Measurements from ENCODE around the gene ITGA5. TPM values are rescaled to one million over a fixed set of nuclear protein-coding genes. Genes with fewer than 3 reads are reported as not detected.

Gene ITGA5
- total and polyA plus RNA-seq, 2 of the 13 experiments (the other 11 are each of a cell fraction or from before 2014, with no cell fraction given): 0.20 to 0.40 TPM

DNA sequence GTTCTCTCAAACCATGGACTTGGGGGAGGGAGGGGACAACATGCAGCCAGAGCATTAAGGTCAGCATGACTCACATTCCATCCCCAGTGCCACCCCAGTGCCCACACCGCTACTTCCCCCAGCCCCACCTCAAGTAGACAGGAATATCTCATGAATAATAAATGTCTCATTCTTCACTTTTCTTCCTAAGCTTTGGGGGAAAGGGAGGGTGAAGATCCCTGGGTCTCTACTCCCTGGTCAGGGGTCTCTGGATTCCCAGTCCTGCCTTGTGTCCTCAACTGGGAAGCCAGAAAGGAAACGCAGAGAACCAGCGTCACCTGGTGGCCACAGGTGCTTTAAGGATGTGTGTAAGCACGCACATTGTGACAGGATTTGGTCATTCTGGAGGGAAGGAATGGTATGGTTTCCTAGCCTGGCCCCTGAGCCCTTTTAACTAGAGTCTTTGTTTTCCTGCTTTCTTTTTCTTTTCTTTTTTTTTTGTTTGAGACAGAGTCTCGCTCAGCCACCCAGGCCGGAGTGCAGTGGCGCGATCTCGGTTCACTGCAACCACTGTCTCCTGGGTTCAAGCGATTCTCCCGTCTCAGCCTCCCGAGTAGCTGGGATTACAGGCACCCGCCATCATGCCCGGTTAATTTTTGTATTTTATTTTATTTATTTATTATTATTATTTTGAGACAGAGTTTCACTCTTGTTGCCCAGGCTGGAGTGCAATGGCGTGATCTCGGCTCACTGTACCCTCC lies 58.2 kb downstream of the ITGA5 start (continued):
- no peak for TF ChIP-seq REXO4 (CRISPR knock-in tag; IDR thresholded peaks at IDR 0.05; ENCODE audit: borderline replicate concordance)
- TF ChIP-seq NKX3-1 (CRISPR knock-in tag; IDR thresholded peaks at IDR 0.05): no peak
- TF ChIP-seq MED8 (CRISPR knock-in tag; IDR thresholded peaks at IDR 0.05; ENCODE audit: insufficient replicate concordance): no peak
- TF ChIP-seq, protein P1, sequence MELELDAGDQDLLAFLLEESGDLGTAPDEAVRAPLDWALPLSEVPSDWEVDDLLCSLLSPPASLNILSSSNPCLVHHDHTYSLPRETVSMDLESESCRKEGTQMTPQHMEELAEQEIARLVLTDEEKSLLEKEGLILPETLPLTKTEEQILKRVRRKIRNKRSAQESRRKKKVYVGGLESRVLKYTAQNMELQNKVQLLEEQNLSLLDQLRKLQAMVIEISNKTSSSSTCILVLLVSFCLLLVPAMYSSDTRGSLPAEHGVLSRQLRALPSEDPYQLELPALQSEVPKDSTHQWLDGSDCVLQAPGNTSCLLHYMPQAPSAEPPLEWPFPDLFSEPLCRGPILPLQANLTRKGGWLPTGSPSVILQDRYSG (CRISPR knock-in tag; IDR thresholded peaks at IDR 0.05): no peak
- no peak for TF ChIP-seq FLYWCH1 (CRISPR knock-in tag; IDR thresholded peaks at IDR 0.05)
- TF ChIP-seq, protein P2, sequence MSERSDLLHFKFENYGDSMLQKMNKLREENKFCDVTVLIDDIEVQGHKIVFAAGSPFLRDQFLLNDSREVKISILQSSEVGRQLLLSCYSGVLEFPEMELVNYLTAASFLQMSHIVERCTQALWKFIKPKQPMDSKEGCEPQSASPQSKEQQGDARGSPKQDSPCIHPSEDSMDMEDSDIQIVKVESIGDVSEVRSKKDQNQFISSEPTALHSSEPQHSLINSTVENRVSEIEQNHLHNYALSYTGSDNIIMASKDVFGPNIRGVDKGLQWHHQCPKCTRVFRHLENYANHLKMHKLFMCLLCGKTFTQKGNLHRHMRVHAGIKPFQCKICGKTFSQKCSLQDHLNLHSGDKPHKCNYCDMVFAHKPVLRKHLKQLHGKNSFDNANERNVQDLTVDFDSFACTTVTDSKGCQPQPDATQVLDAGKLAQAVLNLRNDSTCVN (CRISPR knock-in tag; IDR thresholded peaks at IDR 0.05; ENCODE audit: borderline replicate concordance): no peak
- TF ChIP-seq, protein P3, sequence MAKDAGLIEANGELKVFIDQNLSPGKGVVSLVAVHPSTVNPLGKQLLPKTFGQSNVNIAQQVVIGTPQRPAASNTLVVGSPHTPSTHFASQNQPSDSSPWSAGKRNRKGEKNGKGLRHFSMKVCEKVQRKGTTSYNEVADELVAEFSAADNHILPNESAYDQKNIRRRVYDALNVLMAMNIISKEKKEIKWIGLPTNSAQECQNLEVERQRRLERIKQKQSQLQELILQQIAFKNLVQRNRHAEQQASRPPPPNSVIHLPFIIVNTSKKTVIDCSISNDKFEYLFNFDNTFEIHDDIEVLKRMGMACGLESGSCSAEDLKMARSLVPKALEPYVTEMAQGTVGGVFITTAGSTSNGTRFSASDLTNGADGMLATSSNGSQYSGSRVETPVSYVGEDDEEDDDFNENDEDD (CRISPR knock-in tag; IDR thresholded peaks at IDR 0.05; ENCODE audit: borderline replicate concordance): peak; percentile 22; the same call in 1 of the 2 replicates
- no peak for TF ChIP-seq MAF1 (CRISPR knock-in tag; IDR thresholded peaks at IDR 0.05; ENCODE audit: borderline replicate concordance)
- TF ChIP-seq ZBTB8A (CRISPR knock-in tag; IDR thresholded peaks at IDR 0.05; ENCODE audit: borderline replicate concordance, low read depth): no peak
- no peak for TF ChIP-seq ZKSCAN5 (CRISPR knock-in tag; IDR thresholded peaks at IDR 0.05)
- peak; percentile 67 for TF ChIP-seq RXRB (CRISPR knock-in tag; IDR thresholded peaks at IDR 0.05; ENCODE audit: borderline replicate concordance)
- no peak for TF ChIP-seq ZSCAN20 (CRISPR knock-in tag; IDR thresholded peaks at IDR 0.05; ENCODE audit: borderline replicate concordance)
- TF ChIP-seq ZBTB39 (CRISPR knock-in tag; IDR thresholded peaks at IDR 0.05): no peak
- TF ChIP-seq, protein P4, sequence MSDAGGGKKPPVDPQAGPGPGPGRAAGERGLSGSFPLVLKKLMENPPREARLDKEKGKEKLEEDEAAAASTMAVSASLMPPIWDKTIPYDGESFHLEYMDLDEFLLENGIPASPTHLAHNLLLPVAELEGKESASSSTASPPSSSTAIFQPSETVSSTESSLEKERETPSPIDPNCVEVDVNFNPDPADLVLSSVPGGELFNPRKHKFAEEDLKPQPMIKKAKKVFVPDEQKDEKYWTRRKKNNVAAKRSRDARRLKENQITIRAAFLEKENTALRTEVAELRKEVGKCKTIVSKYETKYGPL (CRISPR knock-in tag; IDR thresholded peaks at IDR 0.05): no peak
- TF ChIP-seq, protein P5, sequence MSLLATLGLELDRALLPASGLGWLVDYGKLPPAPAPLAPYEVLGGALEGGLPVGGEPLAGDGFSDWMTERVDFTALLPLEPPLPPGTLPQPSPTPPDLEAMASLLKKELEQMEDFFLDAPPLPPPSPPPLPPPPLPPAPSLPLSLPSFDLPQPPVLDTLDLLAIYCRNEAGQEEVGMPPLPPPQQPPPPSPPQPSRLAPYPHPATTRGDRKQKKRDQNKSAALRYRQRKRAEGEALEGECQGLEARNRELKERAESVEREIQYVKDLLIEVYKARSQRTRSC (CRISPR knock-in tag; IDR thresholded peaks at IDR 0.05; ENCODE audit: low read depth): no peak
- TF ChIP-seq ZNF367 (CRISPR knock-in tag; IDR thresholded peaks at IDR 0.05; ENCODE audit: borderline replicate concordance): no peak
- TF ChIP-seq SAFB2 (CRISPR knock-in tag; IDR thresholded peaks at IDR 0.05; ENCODE audit: borderline replicate concordance, low read depth): no peak
